ENCODE measurements around the gene DEFB132. TPM values are rescaled to one million over a fixed set of nuclear protein-coding genes. Genes with fewer than 3 reads are reported as not detected.

The DEFB132 gene
- total and polyA plus RNA-seq, 2 of the 13 experiments (the other 11 are each of a cell fraction or from before 2014, with no cell fraction given), result not detected

DNA sequence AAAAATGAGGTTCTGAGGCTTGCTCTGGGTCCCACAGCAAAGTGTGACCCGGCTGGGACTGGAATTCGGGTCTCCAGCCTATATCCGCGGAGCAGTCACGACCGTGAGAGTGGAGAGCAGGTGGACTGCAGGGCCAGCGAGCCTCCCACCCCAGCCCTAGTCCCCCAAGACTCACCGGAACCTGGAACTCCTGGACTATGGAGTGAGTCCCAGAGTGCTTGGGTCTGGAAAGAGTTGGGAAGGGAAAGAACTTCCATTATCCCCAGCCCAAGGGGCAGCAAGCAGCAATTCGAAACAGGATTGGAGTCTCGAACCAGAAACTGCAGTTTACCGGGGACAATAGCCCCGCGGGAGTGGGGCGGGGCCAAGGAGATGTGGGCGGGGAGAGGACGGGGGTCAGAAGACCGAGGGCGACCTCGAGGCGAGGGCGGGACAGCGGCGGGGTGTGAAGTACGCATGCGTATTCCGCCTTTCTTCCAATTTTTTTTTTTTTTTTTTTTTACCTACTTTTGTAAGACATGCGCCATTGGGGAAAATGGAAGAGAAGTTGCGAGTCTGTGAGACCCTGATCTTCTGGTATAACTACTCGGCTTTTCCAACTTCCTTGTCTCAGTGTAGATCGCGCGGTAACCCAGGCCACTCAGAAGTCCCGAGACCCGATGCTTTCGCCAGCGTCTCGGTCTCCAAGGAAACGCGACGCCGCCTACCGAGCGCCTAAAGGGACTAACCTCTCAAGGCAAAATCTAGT is 32.7 kb downstream of the DEFB132 start, which contains the start of gene C20orf96 (continued):
- TF ChIP-seq, protein P1, sequence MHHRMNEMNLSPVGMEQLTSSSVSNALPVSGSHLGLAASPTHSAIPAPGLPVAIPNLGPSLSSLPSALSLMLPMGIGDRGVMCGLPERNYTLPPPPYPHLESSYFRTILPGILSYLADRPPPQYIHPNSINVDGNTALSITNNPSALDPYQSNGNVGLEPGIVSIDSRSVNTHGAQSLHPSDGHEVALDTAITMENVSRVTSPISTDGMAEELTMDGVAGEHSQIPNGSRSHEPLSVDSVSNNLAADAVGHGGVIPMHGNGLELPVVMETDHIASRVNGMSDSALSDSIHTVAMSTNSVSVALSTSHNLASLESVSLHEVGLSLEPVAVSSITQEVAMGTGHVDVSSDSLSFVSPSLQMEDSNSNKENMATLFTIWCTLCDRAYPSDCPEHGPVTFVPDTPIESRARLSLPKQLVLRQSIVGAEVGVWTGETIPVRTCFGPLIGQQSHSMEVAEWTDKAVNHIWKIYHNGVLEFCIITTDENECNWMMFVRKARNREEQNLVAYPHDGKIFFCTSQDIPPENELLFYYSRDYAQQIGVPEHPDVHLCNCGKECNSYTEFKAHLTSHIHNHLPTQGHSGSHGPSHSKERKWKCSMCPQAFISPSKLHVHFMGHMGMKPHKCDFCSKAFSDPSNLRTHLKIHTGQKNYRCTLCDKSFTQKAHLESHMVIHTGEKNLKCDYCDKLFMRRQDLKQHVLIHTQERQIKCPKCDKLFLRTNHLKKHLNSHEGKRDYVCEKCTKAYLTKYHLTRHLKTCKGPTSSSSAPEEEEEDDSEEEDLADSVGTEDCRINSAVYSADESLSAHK (CRISPR knock-in tag; IDR thresholded peaks at IDR 0.05; ENCODE audit: borderline replicate concordance), result no peak
- TF ChIP-seq, protein P2, sequence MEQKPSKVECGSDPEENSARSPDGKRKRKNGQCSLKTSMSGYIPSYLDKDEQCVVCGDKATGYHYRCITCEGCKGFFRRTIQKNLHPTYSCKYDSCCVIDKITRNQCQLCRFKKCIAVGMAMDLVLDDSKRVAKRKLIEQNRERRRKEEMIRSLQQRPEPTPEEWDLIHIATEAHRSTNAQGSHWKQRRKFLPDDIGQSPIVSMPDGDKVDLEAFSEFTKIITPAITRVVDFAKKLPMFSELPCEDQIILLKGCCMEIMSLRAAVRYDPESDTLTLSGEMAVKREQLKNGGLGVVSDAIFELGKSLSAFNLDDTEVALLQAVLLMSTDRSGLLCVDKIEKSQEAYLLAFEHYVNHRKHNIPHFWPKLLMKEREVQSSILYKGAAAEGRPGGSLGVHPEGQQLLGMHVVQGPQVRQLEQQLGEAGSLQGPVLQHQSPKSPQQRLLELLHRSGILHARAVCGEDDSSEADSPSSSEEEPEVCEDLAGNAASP (CRISPR knock-in tag; IDR thresholded peaks at IDR 0.05; ENCODE audit: borderline replicate concordance), result 0 out of 2 replicates have a peak, but pooled peaks have one; percentile 24
- TF ChIP-seq, protein P3, sequence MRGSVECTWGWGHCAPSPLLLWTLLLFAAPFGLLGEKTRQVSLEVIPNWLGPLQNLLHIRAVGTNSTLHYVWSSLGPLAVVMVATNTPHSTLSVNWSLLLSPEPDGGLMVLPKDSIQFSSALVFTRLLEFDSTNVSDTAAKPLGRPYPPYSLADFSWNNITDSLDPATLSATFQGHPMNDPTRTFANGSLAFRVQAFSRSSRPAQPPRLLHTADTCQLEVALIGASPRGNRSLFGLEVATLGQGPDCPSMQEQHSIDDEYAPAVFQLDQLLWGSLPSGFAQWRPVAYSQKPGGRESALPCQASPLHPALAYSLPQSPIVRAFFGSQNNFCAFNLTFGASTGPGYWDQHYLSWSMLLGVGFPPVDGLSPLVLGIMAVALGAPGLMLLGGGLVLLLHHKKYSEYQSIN (CRISPR knock-in tag; IDR thresholded peaks at IDR 0.05; ENCODE audit: borderline replicate concordance), result no peak
- TF ChIP-seq, protein P4, sequence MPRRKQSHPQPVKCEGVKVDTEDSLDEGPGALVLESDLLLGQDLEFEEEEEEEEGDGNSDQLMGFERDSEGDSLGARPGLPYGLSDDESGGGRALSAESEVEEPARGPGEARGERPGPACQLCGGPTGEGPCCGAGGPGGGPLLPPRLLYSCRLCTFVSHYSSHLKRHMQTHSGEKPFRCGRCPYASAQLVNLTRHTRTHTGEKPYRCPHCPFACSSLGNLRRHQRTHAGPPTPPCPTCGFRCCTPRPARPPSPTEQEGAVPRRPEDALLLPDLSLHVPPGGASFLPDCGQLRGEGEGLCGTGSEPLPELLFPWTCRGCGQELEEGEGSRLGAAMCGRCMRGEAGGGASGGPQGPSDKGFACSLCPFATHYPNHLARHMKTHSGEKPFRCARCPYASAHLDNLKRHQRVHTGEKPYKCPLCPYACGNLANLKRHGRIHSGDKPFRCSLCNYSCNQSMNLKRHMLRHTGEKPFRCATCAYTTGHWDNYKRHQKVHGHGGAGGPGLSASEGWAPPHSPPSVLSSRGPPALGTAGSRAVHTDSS (CRISPR knock-in tag; conservative IDR thresholded peaks at IDR 0.05), result no peak
- TF ChIP-seq SMC3 (IDR thresholded peaks at IDR 0.05; ENCODE audit: low read length) (no peak), ATF7 (IDR thresholded peaks at IDR 0.05) (no peak), ATF7 (CRISPR knock-in tag; IDR thresholded peaks at IDR 0.05) (no peak), RORA (CRISPR knock-in tag; IDR thresholded peaks at IDR 0.05) (no peak)
- TF ChIP-seq, protein P5, sequence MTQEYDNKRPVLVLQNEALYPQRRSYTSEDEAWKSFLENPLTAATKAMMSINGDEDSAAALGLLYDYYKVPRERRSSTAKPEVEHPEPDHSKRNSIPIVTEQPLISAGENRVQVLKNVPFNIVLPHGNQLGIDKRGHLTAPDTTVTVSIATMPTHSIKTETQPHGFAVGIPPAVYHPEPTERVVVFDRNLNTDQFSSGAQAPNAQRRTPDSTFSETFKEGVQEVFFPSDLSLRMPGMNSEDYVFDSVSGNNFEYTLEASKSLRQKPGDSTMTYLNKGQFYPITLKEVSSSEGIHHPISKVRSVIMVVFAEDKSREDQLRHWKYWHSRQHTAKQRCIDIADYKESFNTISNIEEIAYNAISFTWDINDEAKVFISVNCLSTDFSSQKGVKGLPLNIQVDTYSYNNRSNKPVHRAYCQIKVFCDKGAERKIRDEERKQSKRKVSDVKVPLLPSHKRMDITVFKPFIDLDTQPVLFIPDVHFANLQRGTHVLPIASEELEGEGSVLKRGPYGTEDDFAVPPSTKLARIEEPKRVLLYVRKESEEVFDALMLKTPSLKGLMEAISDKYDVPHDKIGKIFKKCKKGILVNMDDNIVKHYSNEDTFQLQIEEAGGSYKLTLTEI (CRISPR knock-in tag; conservative IDR thresholded peaks at IDR 0.05), result no peak
- TF ChIP-seq, protein P6, sequence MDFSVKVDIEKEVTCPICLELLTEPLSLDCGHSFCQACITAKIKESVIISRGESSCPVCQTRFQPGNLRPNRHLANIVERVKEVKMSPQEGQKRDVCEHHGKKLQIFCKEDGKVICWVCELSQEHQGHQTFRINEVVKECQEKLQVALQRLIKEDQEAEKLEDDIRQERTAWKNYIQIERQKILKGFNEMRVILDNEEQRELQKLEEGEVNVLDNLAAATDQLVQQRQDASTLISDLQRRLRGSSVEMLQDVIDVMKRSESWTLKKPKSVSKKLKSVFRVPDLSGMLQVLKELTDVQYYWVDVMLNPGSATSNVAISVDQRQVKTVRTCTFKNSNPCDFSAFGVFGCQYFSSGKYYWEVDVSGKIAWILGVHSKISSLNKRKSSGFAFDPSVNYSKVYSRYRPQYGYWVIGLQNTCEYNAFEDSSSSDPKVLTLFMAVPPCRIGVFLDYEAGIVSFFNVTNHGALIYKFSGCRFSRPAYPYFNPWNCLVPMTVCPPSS (IDR thresholded peaks at IDR 0.05), result no peak
- TF ChIP-seq, protein P7, sequence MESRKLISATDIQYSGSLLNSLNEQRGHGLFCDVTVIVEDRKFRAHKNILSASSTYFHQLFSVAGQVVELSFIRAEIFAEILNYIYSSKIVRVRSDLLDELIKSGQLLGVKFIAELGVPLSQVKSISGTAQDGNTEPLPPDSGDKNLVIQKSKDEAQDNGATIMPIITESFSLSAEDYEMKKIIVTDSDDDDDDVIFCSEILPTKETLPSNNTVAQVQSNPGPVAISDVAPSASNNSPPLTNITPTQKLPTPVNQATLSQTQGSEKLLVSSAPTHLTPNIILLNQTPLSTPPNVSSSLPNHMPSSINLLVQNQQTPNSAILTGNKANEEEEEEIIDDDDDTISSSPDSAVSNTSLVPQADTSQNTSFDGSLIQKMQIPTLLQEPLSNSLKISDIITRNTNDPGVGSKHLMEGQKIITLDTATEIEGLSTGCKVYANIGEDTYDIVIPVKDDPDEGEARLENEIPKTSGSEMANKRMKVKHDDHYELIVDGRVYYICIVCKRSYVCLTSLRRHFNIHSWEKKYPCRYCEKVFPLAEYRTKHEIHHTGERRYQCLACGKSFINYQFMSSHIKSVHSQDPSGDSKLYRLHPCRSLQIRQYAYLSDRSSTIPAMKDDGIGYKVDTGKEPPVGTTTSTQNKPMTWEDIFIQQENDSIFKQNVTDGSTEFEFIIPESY (CRISPR knock-in tag; IDR thresholded peaks at IDR 0.05), result no peak

Measured in HepG2 (cell line).